GM23338 (cell line): ENCODE data around the gene SLC23A2. TPM values are rescaled to one million over a fixed set of nuclear protein-coding genes. Genes with fewer than 3 reads are reported as not detected.
"Not testable (repeated sequence)": the region's sequence is repeated elsewhere in the genome, so short reads cannot be mapped to it uniquely, and the experiment has no call there.

Experiments
- ATAC-seq: fragments of 200-7000 bp; cut with Tn5 transposase; 3 replicates; pipeline ENCODE4 v1.9.1; 2020
- DNase-seq: peaks from one replicate; pipeline ENCODE4 v3.0.0-alpha.2; 2015; ENCODE audit warnings: low spot score
- H2AFZ ChIP-seq: fragments of 200-600 bp; sonication (generic); 2 replicates; pipeline ENCODE4 v1.8.0; 2016; ENCODE audit warnings: antibody characterized with exemption, mild to moderate bottlenecking, moderate library complexity
- H3F3A ChIP-seq: fragments of 200-600 bp; sonication (generic); replicated peaks from 2 replicates; pipeline ENCODE4 v1.8.0; 2017; ENCODE audit warnings: antibody characterized with exemption, mixed run types, low read depth
- H3K27ac ChIP-seq: fragments of 200-600 bp; sonication (generic); 2 replicates; pipeline ENCODE4 v1.6.1; 2016; ENCODE audit warnings: low read depth
- H3K27me3 ChIP-seq: fragments of 200-600 bp; sonication (generic); 2 replicates; pipeline ENCODE4 v1.8.0; 2016; ENCODE audit warnings: mild to moderate bottlenecking, mixed run types, moderate library complexity; ENCODE audit not compliant: insufficient read depth
- H3K36me3 ChIP-seq: fragments of 200-600 bp; sonication (generic); 2 replicates; pipeline ENCODE4 v1.8.0; 2016; ENCODE audit warnings: mild to moderate bottlenecking; ENCODE audit not compliant: insufficient read depth
- H3K4me1 ChIP-seq: fragments of 200-600 bp; sonication (generic); 2 replicates; pipeline ENCODE4 v1.8.0; 2016; ENCODE audit warnings: mild to moderate bottlenecking, moderate library complexity; ENCODE audit not compliant: insufficient read depth
- H3K4me2 ChIP-seq: fragments of 200-600 bp; sonication (generic); 2 replicates; pipeline ENCODE4 v1.7.1; 2017; ENCODE audit warnings: mixed run types
- H3K4me3 ChIP-seq: fragments of 200-600 bp; sonication (generic); 2 replicates; pipeline ENCODE4 v1.6.1; 2016; ENCODE audit warnings: mixed run types
- H3K79me2 ChIP-seq: fragments of 200-600 bp; sonication (generic); replicated peaks from 2 replicates; pipeline ENCODE4 v1.8.0; 2017; ENCODE audit warnings: mild to moderate bottlenecking; ENCODE audit not compliant: insufficient read depth
- H3K9me2 ChIP-seq: fragments of 200-600 bp; sonication (generic); 2 replicates; pipeline ENCODE4 v1.8.0; 2017; ENCODE audit not compliant: insufficient read depth
- H4K20me1 ChIP-seq: fragments of 200-600 bp; sonication (generic); replicated peaks from 2 replicates; pipeline ENCODE4 v1.8.0; 2017; ENCODE audit warnings: mild to moderate bottlenecking; ENCODE audit not compliant: insufficient read depth
- H3K27ac Mint-ChIP-seq: 2 replicates; pipeline ENCODE4 v1.8.0; 2020; ENCODE audit warnings: inconsistent platforms, mild to moderate bottlenecking, moderate library complexity, mixed read lengths
- H3K27me3 Mint-ChIP-seq: 3 replicates; pipeline ENCODE4 v1.8.0; 2022; ENCODE audit warnings: low read depth, mild to moderate bottlenecking, moderate library complexity, mixed read lengths, inconsistent platforms; ENCODE audit not compliant: insufficient read depth, poor library complexity
- H3K36me3 Mint-ChIP-seq: 3 replicates; pipeline ENCODE4 v1.8.0; 2021; ENCODE audit warnings: low read depth, mild to moderate bottlenecking, inconsistent platforms, moderate library complexity, mixed read lengths
- H3K4me1 Mint-ChIP-seq: 3 replicates; pipeline ENCODE4 v1.8.0; 2020; ENCODE audit warnings: mild to moderate bottlenecking, inconsistent platforms, mixed read lengths
- H3K4me3 Mint-ChIP-seq: 3 replicates; pipeline ENCODE4 v1.8.0; 2021; ENCODE audit warnings: moderate library complexity, mild to moderate bottlenecking, inconsistent platforms, mixed read lengths
- H3K9me3 Mint-ChIP-seq: 3 replicates; pipeline ENCODE4 v1.8.0; 2020; ENCODE audit warnings: moderate library complexity, mild to moderate bottlenecking, inconsistent platforms, mixed read lengths
- CREB1 ChIP-seq: fragments of 250-450 bp; sonication (Bioruptor Pico); IDR thresholded peaks from 2 replicates; pipeline ENCODE4 v1.5.0; 2020; ENCODE audit warnings: low read depth, mild to moderate bottlenecking, moderate library complexity
- JUNB ChIP-seq: IDR thresholded peaks from one replicate; pipeline ENCODE4 v1.6.1; 2016; ENCODE audit warnings: antibody characterized with exemption; ENCODE audit not compliant: unreplicated experiment
- ZNF114 ChIP-seq: fragments of 250-450 bp; sonication (Bioruptor Pico); IDR thresholded peaks from 2 replicates; pipeline ENCODE4 v1.5.0; 2020; ENCODE audit warnings: mild to moderate bottlenecking, moderate library complexity
- ZNF331 ChIP-seq: fragments of 250-450 bp; sonication (Bioruptor Pico); IDR thresholded peaks from 2 replicates; pipeline ENCODE4 v1.5.0; 2020; ENCODE audit warnings: low read depth, mild to moderate bottlenecking, moderate library complexity
- ZNF462 ChIP-seq: fragments of 250-450 bp; sonication (Bioruptor Pico); IDR thresholded peaks from 2 replicates; pipeline ENCODE4 v1.5.0; 2020; ENCODE audit warnings: mild to moderate bottlenecking, moderate library complexity
- polyA plus RNA-seq: library from polyadenylated mRNA; unstranded; fragments of >200 nt; fragmentation: Nextera tagmentation; extraction: Ambion mirVana; gene quantifications from 2 replicates; pipeline ENCODE4 v1.2.1, GENCODE V29; 2016
- total RNA-seq: library from RNA; depleted of rRNA; stranded (reverse); fragments of >200 nt; shearing (Covaris generic); gene quantifications from 2 replicates; pipeline ENCODE4 v1.2.3, GENCODE V29; 2014

SLC23A2 gene
- total and polyA plus RNA-seq, 2 experiments from 2014 or later, result 4.4 to 20.2 TPM

- H3K79me2 ChIP-seq, H3K4me3 Mint-ChIP-seq, H3K4me3 ChIP-seq, H3K36me3 ChIP-seq, H3K4me1 Mint-ChIP-seq, H3K27me3 Mint-ChIP-seq, H2AFZ ChIP-seq, H3K9me2 ChIP-seq, H3K27ac Mint-ChIP-seq, H3F3A ChIP-seq, H3K27me3 ChIP-seq, H3K9me3 Mint-ChIP-seq, ATAC-seq, H3K27ac ChIP-seq, H4K20me1 ChIP-seq, H3K4me1 ChIP-seq, H3K4me2 ChIP-seq, H3K36me3 Mint-ChIP-seq, DNase-seq: not testable (repeated sequence)
These were observed 27.1 kb upstream of the SLC23A2 start for GRCh38 chr20:5028258-5029059.

DNA sequence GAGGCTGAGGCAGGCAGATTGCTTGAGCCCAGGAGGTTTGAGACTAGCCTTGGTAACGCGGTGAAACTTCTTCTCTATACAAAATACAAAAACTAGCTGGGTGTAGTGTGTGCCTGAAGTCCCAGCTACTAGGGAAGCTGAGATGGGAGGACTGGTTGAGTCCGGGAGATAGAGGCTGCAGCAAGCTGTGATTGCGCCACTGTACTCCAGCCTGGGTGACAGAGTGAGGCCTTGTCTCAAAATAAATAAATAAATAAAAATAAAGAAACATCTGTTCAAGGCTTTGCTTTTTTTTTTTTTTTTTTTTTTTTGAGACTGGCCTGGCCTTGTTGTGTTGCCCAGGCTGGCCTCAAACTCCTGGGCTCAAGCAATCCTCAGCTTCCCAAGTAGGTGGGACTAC, 23.7 kb upstream of the SLC23A2 start:
- Histone ChIP-seq H3K4me3 (no peak overlapping the region), H2AFZ (peak overlapping the region; percentile 78; the same call in 1 of the 2 replicates), H3K36me3 (no peaks in the 10 kb centered on the region), H3K79me2 (no peaks in the 10 kb centered on the region), H3K4me2 (no peak overlapping the region), H3K9me2 (no peaks in the 10 kb centered on the region), H3K27ac (no peak overlapping the region), H3F3A (no peaks in the 10 kb centered on the region), H3K27me3 (no peaks in the 10 kb centered on the region), H4K20me1 (no peaks in the 10 kb centered on the region), H3K4me1 (no peaks in the 10 kb centered on the region)
- no peak overlapping the region for H3K4me3 Mint-ChIP-seq
- H3K9me3 Mint-ChIP-seq, result peaks cover 7% of the 10 kb centered on the region
- no peaks in the 10 kb centered on the region for H3K4me1 Mint-ChIP-seq
- no peak overlapping the region for H3K27ac Mint-ChIP-seq
- TF ChIP-seq ZNF114 (no peak), ZNF462 (CRISPR knock-in tag) (no peak), CREB1 (CRISPR knock-in tag) (no peak), ZNF331 (CRISPR knock-in tag) (no peak), JUNB (no peak)
- peaks cover 3% of the 10 kb centered on the region; the same call in 2 of the 3 replicates for H3K36me3 Mint-ChIP-seq
- no peaks in the 10 kb centered on the region for H3K27me3 Mint-ChIP-seq
- DNase-seq (no peak), ATAC-seq (no peak)
